MM.1S (cell line): Measurements from ENCODE around the gene SPTLC3.

Experiments
- DNase-seq: peaks from one replicate; pipeline ENCODE4 v3.0.0-alpha.2; 2015
- H2AFZ ChIP-seq: fragments of 300-600 bp; sonication (generic); 2 replicates; pipeline ENCODE4 v1.6.0; 2016; ENCODE audit warnings: antibody characterized with exemption, low read length
- H3F3A ChIP-seq: fragments of 300-600 bp; sonication (generic); 2 replicates; pipeline ENCODE4 v1.6.1; 2016; ENCODE audit warnings: mild to moderate bottlenecking, antibody characterized with exemption, low read length, moderate library complexity, mixed read lengths; ENCODE audit not compliant: insufficient read depth
- H3K27ac ChIP-seq: fragments of 300-600 bp; sonication (generic); 2 replicates; pipeline ENCODE4 v1.5.1; 2016; ENCODE audit warnings: mild to moderate bottlenecking, low read length
- H3K27me3 ChIP-seq: fragments of 300-600 bp; sonication (generic); replicated peaks from 2 replicates; pipeline ENCODE4 v1.6.0; 2016; ENCODE audit warnings: low read length; ENCODE audit not compliant: insufficient read depth
- H3K36me3 ChIP-seq: fragments of 300-600 bp; sonication (generic); replicated peaks from 2 replicates; pipeline ENCODE4 v1.6.1; 2016; ENCODE audit warnings: mild to moderate bottlenecking, low read length, mixed read lengths; ENCODE audit not compliant: insufficient read depth
- H3K4me1 ChIP-seq: fragments of 300-600 bp; sonication (generic); 2 replicates; pipeline ENCODE4 v1.6.1; 2016; ENCODE audit warnings: low read length, mixed read lengths
- H3K4me2 ChIP-seq: fragments of 300-600 bp; sonication (generic); 2 replicates; pipeline ENCODE4 v1.6.0; 2016; ENCODE audit warnings: low read depth, low read length
- H3K4me3 ChIP-seq: fragments of 300-600 bp; sonication (generic); 2 replicates; pipeline ENCODE4 v1.5.1; 2016; ENCODE audit warnings: low read length, mixed read lengths
- H3K79me2 ChIP-seq: fragments of 300-600 bp; sonication (generic); 2 replicates; pipeline ENCODE4 v1.6.1; 2016; ENCODE audit warnings: mixed run types, low read length, mixed read lengths
- H3K9ac ChIP-seq: fragments of 300-600 bp; sonication (generic); 2 replicates; pipeline ENCODE4 v1.6.1; 2016; ENCODE audit warnings: low read length, mixed read lengths
- H3K9me2 ChIP-seq: fragments of 300-600 bp; sonication (generic); replicated peaks from 2 replicates; pipeline ENCODE4 v1.6.1; 2016; ENCODE audit warnings: mild to moderate bottlenecking, low read length, mixed read lengths; ENCODE audit not compliant: insufficient read depth
- H3K9me3 ChIP-seq: fragments of 300-600 bp; sonication (generic); replicated peaks from 2 replicates; pipeline ENCODE4 v1.6.1; 2016; ENCODE audit warnings: mild to moderate bottlenecking, low read length, mixed read lengths; ENCODE audit not compliant: insufficient read depth
- H4K20me1 ChIP-seq: fragments of 300-600 bp; sonication (generic); 2 replicates; pipeline ENCODE4 v1.6.1; 2016; ENCODE audit warnings: mild to moderate bottlenecking, low read length, moderate library complexity, mixed read lengths; ENCODE audit not compliant: insufficient read depth
- EZH2 ChIP-seq: fragments of 300-600 bp; sonication (generic); optimal IDR thresholded peaks from 2 replicates; pipeline ENCODE3; 2017; ENCODE audit warnings: low read depth, mild to moderate bottlenecking, antibody characterized with exemption, low read length, mixed read lengths
- EZH2phosphoT487 ChIP-seq: fragments of 300-600 bp; sonication (generic); IDR thresholded peaks from 2 replicates; pipeline ENCODE4 v1.6.1; 2018; ENCODE audit warnings: antibody characterized with exemption, low read length
- TF ChIP-seq, protein P1 (sequence below): fragments of 300-600 bp; sonication (generic); IDR thresholded peaks from 2 replicates; pipeline ENCODE4 v1.5.1; 2016; ENCODE audit warnings: antibody characterized with exemption, low read length, mixed read lengths

SPTLC3 gene

DNA sequence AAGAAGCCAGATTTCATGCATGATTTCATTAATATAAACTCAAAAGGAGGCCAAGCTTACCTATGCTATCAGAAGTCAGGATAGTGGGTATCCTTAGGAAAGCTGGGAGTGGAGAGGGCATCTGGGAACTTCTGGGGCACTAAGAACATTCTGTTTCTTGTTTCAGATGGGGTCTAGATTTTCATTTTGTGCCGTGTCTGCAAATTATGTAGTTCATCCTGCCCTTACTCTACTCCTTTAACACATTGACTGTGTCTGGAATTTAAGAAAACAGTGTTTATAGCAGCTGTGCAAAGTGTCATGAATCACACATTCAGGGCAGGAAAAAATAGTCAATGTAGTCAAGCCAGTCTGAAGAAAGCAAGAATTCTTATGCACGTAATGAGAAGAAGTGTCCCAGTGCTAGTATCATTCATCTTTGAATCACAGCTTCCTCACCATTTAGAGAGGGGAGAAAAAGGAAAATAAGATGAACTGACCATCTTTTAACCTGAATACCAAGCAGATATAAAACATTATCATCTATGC is 11.6 kb upstream of the SPTLC3 start:
- Histone ChIP-seq H3K79me2 (no peaks in the 10 kb centered on the region), H3K27ac (no peak overlapping the region)

DNA sequence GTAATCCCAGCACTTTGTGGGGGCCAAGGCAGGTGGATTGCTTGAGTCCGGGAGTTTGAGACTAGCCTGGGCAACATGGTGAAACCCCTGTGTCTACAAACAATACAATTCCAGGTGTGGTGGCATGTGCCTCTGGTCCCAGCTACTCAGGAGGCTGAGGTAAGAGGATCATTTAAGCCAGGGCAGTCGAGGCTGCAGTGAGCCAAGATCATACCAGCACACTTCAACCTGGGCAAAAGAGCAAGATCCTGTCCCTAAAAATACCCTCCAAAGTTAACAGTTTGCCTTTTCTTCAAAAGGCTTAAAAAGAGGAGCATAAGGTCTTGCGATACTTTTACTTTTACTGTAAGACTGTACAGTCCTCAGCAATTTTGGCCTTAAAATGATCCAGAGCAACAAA is 10.7 kb upstream of the SPTLC3 start:
- no peaks in the 10 kb centered on the region for H3K4me1 ChIP-seq
- H3K4me2 ChIP-seq: no peak overlapping the region
- no peak for TF ChIP-seq EZH2phosphoT487
- no peak for TF ChIP-seq EZH2
- TF ChIP-seq, protein P1, sequence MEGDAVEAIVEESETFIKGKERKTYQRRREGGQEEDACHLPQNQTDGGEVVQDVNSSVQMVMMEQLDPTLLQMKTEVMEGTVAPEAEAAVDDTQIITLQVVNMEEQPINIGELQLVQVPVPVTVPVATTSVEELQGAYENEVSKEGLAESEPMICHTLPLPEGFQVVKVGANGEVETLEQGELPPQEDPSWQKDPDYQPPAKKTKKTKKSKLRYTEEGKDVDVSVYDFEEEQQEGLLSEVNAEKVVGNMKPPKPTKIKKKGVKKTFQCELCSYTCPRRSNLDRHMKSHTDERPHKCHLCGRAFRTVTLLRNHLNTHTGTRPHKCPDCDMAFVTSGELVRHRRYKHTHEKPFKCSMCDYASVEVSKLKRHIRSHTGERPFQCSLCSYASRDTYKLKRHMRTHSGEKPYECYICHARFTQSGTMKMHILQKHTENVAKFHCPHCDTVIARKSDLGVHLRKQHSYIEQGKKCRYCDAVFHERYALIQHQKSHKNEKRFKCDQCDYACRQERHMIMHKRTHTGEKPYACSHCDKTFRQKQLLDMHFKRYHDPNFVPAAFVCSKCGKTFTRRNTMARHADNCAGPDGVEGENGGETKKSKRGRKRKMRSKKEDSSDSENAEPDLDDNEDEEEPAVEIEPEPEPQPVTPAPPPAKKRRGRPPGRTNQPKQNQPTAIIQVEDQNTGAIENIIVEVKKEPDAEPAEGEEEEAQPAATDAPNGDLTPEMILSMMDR: no peak
- H2AFZ ChIP-seq: no peak overlapping the region
- no peaks in the 10 kb centered on the region for H3F3A ChIP-seq
- H3K36me3 ChIP-seq: no peaks in the 10 kb centered on the region
- H3K4me3 ChIP-seq: no peak overlapping the region
- H3K9me3 ChIP-seq: no peaks in the 10 kb centered on the region
- no peaks in the 10 kb centered on the region for H3K27me3 ChIP-seq
- H3K9me2 ChIP-seq: no peaks in the 10 kb centered on the region
- no peak overlapping the region for H3K27ac ChIP-seq
- no peak overlapping the region for H3K9ac ChIP-seq
- DNase-seq: no peak
- H3K79me2 ChIP-seq: no peaks in the 10 kb centered on the region
- H4K20me1 ChIP-seq: no peaks in the 10 kb centered on the region

More for the DNA sequence above, 11.6 kb upstream of the SPTLC3 start:
- TF ChIP-seq EZH2 (no peak), EZH2phosphoT487 (no peak)
- TF ChIP-seq, protein P1: no peak
- no peaks in the 10 kb centered on the region for H4K20me1 ChIP-seq
- no peak overlapping the region for H3K9ac ChIP-seq
- no peaks in the 10 kb centered on the region for H3K9me2 ChIP-seq
- no peaks in the 10 kb centered on the region for H3K9me3 ChIP-seq
- H3K4me2 ChIP-seq: no peak overlapping the region
- no peak overlapping the region for H3K4me3 ChIP-seq
- H3K36me3 ChIP-seq: no peaks in the 10 kb centered on the region
- no peaks in the 10 kb centered on the region for H3K4me1 ChIP-seq
- H2AFZ ChIP-seq: no peak overlapping the region
- no peak for DNase-seq
- H3F3A ChIP-seq: no peaks in the 10 kb centered on the region
- no peaks in the 10 kb centered on the region for H3K27me3 ChIP-seq

DNA sequence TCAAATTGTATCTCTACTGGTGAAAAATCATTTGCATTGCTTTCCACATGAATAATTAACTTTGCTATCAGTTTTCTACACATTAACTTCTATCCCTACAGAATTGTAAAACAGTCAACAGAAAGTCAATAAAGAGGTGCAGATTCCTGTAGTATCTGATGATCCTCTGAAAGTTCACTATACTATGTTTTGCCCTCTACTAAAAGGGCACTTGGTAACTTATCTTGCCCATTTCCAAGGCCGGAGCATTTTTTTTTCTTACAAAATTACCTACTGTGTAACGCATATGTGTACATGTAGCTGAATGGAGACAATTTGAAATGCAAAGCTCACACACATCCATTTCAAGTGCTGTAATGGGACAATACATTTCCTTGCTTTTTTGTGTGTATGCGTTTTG is 9.6 kb upstream of the SPTLC3 start:
- H3K4me3 ChIP-seq: no peak overlapping the region
- no peaks in the 10 kb centered on the region for H4K20me1 ChIP-seq
- H3K4me2 ChIP-seq: no peak overlapping the region
- H3K9me2 ChIP-seq: no peaks in the 10 kb centered on the region
- no peaks in the 10 kb centered on the region for H3K36me3 ChIP-seq
- H3K9me3 ChIP-seq: no peaks in the 10 kb centered on the region
- DNase-seq: no peak
- no peaks in the 10 kb centered on the region for H3K4me1 ChIP-seq
- H2AFZ ChIP-seq: no peak overlapping the region
- no peak overlapping the region for H3K9ac ChIP-seq
- TF ChIP-seq EZH2: no peak
- no peak for TF ChIP-seq EZH2phosphoT487
- TF ChIP-seq, protein P1: no peak
- no peak overlapping the region for H3K27ac ChIP-seq
- no peaks in the 10 kb centered on the region for H3K79me2 ChIP-seq
- no peaks in the 10 kb centered on the region for H3F3A ChIP-seq
- H3K27me3 ChIP-seq: no peaks in the 10 kb centered on the region
